Rectal smooth muscle tissue (tissue), 1 donor: ENCODE results near the gene WT1.

Experiments used
- H3K27ac ChIP-seq: one replicate; pipeline ENCODE4 v1.7.0; 2013; ENCODE audit warnings: low read depth, low read length, inconsistent platforms
- H3K27me3 ChIP-seq: one replicate; pipeline ENCODE4 v1.7.0; 2013; ENCODE audit warnings: low read length; ENCODE audit not compliant: control insufficient read depth, insufficient read depth
- H3K36me3 ChIP-seq: one replicate; pipeline ENCODE4 v1.7.0; 2013; ENCODE audit warnings: low read length; ENCODE audit not compliant: control insufficient read depth, insufficient read depth
- H3K4me1 ChIP-seq: one replicate; pipeline ENCODE4 v1.7.0; 2013; ENCODE audit warnings: low read length; ENCODE audit not compliant: control insufficient read depth, insufficient read depth
- H3K4me3 ChIP-seq: one replicate; pipeline ENCODE4 v1.7.0; 2013; ENCODE audit warnings: low read length
- H3K9ac ChIP-seq: one replicate; pipeline ENCODE4 v1.7.0; 2013; ENCODE audit warnings: low read length

Gene WT1

GRCh38 chr11:32451808-32452207 is 16.5 kb upstream of the WT1 start:
- H3K36me3 ChIP-seq = no peaks in the 10 kb centered on the region
- no peak overlapping the region for H3K27ac ChIP-seq
- no peak overlapping the region for H3K4me3 ChIP-seq
- no peak overlapping the region for H3K9ac ChIP-seq
- H3K4me1 ChIP-seq = no peaks in the 10 kb centered on the region
- H3K27me3 ChIP-seq = no peaks in the 10 kb centered on the region

DNA sequence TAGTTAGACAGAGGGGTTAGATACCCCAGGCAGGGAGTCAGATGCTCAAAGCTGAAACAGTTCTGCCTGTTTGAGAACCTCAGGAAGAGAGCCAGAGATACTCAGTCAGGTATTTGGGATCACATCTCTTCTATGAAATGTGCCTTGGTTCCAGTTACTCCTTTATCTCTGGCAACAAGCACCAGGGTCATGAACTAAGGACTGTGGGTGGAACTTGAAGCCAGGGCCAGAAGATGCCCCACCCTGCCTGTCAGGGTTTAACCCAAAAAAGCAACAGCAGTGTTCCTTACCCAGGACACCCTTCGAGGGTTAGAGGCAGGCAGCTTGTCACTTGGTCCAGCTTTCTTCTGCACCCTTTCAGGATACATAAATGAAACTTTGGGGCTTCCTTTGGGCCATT is 15.0 kb upstream of the WT1 start:
- Histone ChIP-seq H3K4me3 (no peak overlapping the region), H3K36me3 (no peaks in the 10 kb centered on the region), H3K4me1 (no peaks in the 10 kb centered on the region), H3K27me3 (no peaks in the 10 kb centered on the region), H3K27ac (no peak overlapping the region), H3K9ac (no peak overlapping the region)

- Histone ChIP-seq H3K4me3 (no peak overlapping the region), H3K9ac (no peak overlapping the region), H3K27me3 (no peaks in the 10 kb centered on the region), H3K4me1 (no peaks in the 10 kb centered on the region), H3K27ac (no peak overlapping the region), H3K36me3 (no peaks in the 10 kb centered on the region)
These were observed 12.9 kb upstream of the WT1 start for GRCh38 chr11:32448232-32448631.

DNA sequence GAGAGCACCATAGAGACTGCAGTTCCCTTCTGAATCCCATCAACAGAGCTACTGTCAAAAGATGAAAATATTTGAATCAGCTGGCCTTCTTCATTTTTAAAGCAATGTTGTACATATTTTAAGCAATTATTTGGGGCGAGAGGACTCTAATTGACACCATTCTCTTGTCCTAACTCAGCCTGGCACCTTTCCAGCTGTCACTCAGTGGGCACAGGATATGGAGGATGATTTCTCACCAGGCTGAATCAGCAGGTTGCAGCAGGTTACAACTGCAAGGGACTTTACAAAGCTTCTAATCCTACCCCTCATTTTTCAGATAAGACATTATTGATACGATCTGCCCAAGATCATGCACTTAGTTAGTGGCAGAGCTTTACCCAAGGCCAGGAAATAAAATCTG is 11.9 kb upstream of the WT1 start:
- H3K4me3 ChIP-seq = no peak overlapping the region

DNA sequence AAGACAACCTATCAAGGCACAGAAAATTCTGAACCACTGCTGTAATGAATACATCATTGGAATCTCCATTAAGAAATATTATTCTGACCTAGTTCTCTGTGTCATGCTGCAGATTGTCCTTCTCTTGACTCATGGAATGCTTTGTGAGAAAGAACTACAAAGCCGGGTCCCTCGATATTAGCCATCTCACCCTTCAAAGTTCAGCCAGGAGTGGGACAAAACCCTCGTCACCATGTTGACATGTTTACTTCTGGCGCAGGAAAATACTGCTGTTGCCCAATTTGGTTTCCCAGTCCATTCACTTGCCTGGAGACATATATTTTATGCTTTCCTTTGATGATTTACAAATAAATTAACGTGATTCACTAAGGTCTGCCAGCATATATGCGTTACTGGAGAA is 10.9 kb upstream of the WT1 start:
- Histone ChIP-seq H3K4me3 (no peak overlapping the region), H3K4me1 (no peaks in the 10 kb centered on the region), H3K27ac (no peak overlapping the region), H3K27me3 (peaks cover 3% of the 10 kb centered on the region), H3K9ac (no peak overlapping the region), H3K36me3 (no peaks in the 10 kb centered on the region)

More for the DNA sequence above, 11.9 kb upstream of the WT1 start:
- H3K36me3 ChIP-seq = no peaks in the 10 kb centered on the region
- H3K27me3 ChIP-seq = no peaks in the 10 kb centered on the region
- no peak overlapping the region for H3K9ac ChIP-seq
- H3K27ac ChIP-seq = no peak overlapping the region
- H3K4me1 ChIP-seq = no peaks in the 10 kb centered on the region

- no peak overlapping the region for H3K9ac ChIP-seq
- peaks cover 12% of the 10 kb centered on the region for H3K27me3 ChIP-seq
- H3K4me1 ChIP-seq = no peaks in the 10 kb centered on the region
- no peaks in the 10 kb centered on the region for H3K36me3 ChIP-seq
- no peak overlapping the region for H3K27ac ChIP-seq
- H3K4me3 ChIP-seq = no peak overlapping the region
These were observed 8.8 kb upstream of the WT1 start for GRCh38 chr11:32444186-32444585.

DNA sequence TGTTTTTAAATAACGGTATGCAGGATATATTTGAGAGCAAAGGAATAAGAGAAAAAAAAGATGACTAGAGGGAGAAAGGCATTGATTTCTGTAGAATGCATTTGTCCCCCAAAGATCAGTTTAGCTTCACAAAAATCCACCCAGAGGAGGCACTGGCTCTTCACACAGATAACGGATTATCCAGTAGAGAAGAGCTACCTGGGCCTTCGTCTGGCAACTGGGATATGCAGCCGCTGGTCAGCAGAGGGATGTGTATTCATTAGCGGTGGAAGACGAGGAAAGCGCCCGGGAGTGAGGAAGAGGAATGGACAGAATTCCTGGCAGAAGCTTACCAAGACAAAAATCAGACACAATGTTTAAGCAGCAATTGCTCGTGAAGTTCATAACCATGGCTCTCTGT is 5.6 kb upstream of the WT1 start:
- Histone ChIP-seq H3K27me3 (peaks cover 35% of the 10 kb centered on the region), H3K9ac (no peak overlapping the region)

DNA sequence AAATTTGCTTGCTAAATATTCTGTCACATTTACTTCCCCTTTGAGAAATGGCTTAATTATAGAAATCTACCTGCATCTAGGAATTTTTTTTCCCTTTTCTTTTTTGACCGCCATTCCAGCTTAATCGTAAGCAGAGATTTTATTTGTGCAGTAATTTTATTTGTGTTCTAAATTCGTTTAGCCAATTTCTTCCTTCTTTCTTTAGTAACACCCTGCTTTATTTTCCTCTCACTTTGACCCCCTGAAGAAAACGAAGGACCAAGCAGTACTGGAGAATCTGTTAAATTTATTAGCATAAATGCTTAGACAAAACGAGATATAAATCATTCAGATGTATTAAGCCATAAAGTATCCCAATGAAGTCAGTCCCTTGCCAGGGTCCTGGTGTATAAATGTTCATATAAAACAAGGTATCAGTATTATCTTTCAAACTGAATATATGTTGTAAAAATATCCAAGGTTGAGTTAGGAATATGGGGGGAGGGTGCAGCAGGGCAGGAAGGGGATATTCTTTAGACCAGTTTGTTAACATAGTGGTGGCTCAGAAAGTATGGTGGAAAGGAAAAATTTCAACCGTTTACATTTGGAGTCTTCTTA is 5.1 kb upstream of the WT1 start:
- Histone ChIP-seq H3K9ac (no peak overlapping the region), H3K36me3 (no peaks in the 10 kb centered on the region), H3K4me1 (no peaks in the 10 kb centered on the region), H3K27ac (no peak overlapping the region), H3K27me3 (peaks cover 38% of the 10 kb centered on the region), H3K4me3 (no peak overlapping the region)

More for the DNA sequence above, 5.6 kb upstream of the WT1 start:
- no peaks in the 10 kb centered on the region for H3K4me1 ChIP-seq
- H3K4me3 ChIP-seq = no peak overlapping the region
- no peaks in the 10 kb centered on the region for H3K36me3 ChIP-seq
- no peak overlapping the region for H3K27ac ChIP-seq

GRCh38 chr11:32439501-32440210 is 4.3 kb upstream of the WT1 start:
- Histone ChIP-seq H3K27me3 (peaks cover 38% of the 10 kb centered on the region), H3K9ac (no peak overlapping the region), H3K36me3 (no peaks in the 10 kb centered on the region), H3K4me3 (no peak overlapping the region), H3K4me1 (no peaks in the 10 kb centered on the region), H3K27ac (no peak overlapping the region)

GRCh38 chr11:32438866-32439489 is 3.6 kb upstream of the WT1 start:
- no peak overlapping the region for H3K4me3 ChIP-seq
- peaks cover 45% of the 10 kb centered on the region for H3K27me3 ChIP-seq
- H3K4me1 ChIP-seq = no peaks in the 10 kb centered on the region

GRCh38 chr11:32438346-32438865 is 3.1 kb upstream of the WT1 start:
- no peak overlapping the region for H3K27ac ChIP-seq
- no peaks in the 10 kb centered on the region for H3K4me1 ChIP-seq
- H3K4me3 ChIP-seq = no peak overlapping the region

More at GRCh38 chr11:32438866-32439489, 3.6 kb upstream of the WT1 start:
- H3K9ac ChIP-seq = no peak overlapping the region
- no peak overlapping the region for H3K27ac ChIP-seq
- H3K36me3 ChIP-seq = no peaks in the 10 kb centered on the region

GRCh38 chr11:32437495-32438345 is 2.4 kb upstream of the WT1 start:
- Histone ChIP-seq H3K27ac (no peak overlapping the region), H3K9ac (no peak overlapping the region), H3K27me3 (peaks cover 54% of the 10 kb centered on the region), H3K4me3 (no peak overlapping the region), H3K4me1 (no peaks in the 10 kb centered on the region), H3K36me3 (no peaks in the 10 kb centered on the region)

More at GRCh38 chr11:32438346-32438865, 3.1 kb upstream of the WT1 start:
- Histone ChIP-seq H3K36me3 (no peaks in the 10 kb centered on the region), H3K9ac (no peak overlapping the region), H3K27me3 (peaks cover 50% of the 10 kb centered on the region)
